Ectodermal cell (in vitro differentiated cells): ENCODE measurements around the gene MIA.
A peak's percentile ranks its signal among the peaks of the same experiment; 100 is the strongest.
"Not testable (repeated sequence)": the region's sequence is repeated elsewhere in the genome, so short reads cannot be mapped to it uniquely, and the experiment has no call there.

Experiments used
- H3K27ac ChIP-seq: 2 replicates; pipeline ENCODE4 v1.7.0; 2013; ENCODE audit warnings: mild to moderate bottlenecking, low read depth, low read length; ENCODE audit not compliant: insufficient read depth, poor library complexity, severe bottlenecking
- H3K27me3 ChIP-seq: 2 replicates; pipeline ENCODE4 v1.7.0; 2013; ENCODE audit warnings: mild to moderate bottlenecking, low read length; ENCODE audit not compliant: insufficient read depth, control insufficient read depth, poor library complexity, severe bottlenecking
- H3K36me3 ChIP-seq: one replicate; pipeline ENCODE4 v1.7.0; 2013; ENCODE audit warnings: low read length; ENCODE audit not compliant: control insufficient read depth, insufficient read depth
- H3K4me1 ChIP-seq: one replicate; pipeline ENCODE4 v1.7.0; 2013; ENCODE audit warnings: low read length; ENCODE audit not compliant: control insufficient read depth, insufficient read depth
- H3K4me3 ChIP-seq: 2 replicates; pipeline ENCODE4 v1.7.0; 2013; ENCODE audit warnings: low read depth, low read length, control low read depth; ENCODE audit not compliant: insufficient read depth
- H3K9me3 ChIP-seq: 2 replicates; pipeline ENCODE4 v1.7.0; 2013; ENCODE audit warnings: mild to moderate bottlenecking, low read length, moderate library complexity; ENCODE audit not compliant: control insufficient read depth
- WGBS, 2 experiments: methylation state at CpG; one replicate each; pipeline ENCODE4 v1.1.7; 2013; ENCODE audit warnings: missing lambda C conversion rate in 2 of 2; 5-methylcytosine and 5-hydroxymethylcytosine counted together

MIA gene

DNA sequence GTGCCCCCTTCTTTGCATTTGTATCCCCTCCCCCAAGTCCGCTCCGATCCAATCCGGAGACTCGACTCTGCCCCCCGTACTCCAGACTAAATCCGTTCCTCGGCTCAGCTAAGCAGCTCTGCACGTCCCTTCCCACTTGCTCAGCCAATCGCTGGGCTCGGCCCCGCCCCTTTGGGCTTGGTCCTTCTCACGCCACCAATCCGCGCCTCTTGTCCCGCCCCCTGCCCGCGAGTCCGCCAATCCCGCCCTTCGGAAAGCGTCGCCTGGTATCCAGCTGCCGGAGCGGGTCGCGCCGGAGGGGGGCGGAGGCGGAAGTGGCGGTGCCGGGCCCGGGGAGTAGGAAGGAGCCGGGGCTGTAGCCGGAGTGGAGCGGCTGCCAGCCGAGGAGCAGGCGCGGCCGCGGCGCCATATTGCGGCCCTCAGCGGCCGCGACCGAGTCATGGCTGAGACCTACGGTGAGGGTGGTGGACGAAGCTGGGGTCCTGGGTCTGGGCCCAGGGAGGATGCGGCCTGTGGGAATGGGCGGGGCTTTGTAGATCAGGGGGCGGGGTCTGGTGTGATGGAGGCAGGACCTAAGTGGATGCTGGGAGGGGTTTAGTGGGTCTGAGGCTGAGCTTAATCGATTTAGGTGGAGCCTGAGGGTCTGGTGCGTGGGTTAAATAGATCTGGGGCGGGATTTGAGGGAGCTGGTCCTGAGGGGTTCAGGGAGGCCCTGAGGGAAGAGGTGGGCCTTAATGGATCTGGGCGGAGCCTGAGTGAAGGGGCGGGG is 2.8 kb downstream of the MIA start, which contains the start of gene RAB4B:
TSS of gene RAB4B (plus strand) at position 311 of the 769 bp plus-strand sequence. CDS start at position 440, 129 bp downstream.
- Histone ChIP-seq H3K4me3 (peak within 1 kb of the TSS; percentile 71), H3K9me3 (no peaks in the 10 kb centered on the region), H3K27ac (peak within 1 kb of the TSS; percentile 100), H3K36me3 (no peaks in the 10 kb centered on the region), H3K27me3 (no peaks in the 10 kb centered on the region), H3K4me1 (no peaks in the 10 kb centered on the region)
- WGBS, 2 experiments: 0% methylated on average over 56 of the region's 56 CpGs

DNA sequence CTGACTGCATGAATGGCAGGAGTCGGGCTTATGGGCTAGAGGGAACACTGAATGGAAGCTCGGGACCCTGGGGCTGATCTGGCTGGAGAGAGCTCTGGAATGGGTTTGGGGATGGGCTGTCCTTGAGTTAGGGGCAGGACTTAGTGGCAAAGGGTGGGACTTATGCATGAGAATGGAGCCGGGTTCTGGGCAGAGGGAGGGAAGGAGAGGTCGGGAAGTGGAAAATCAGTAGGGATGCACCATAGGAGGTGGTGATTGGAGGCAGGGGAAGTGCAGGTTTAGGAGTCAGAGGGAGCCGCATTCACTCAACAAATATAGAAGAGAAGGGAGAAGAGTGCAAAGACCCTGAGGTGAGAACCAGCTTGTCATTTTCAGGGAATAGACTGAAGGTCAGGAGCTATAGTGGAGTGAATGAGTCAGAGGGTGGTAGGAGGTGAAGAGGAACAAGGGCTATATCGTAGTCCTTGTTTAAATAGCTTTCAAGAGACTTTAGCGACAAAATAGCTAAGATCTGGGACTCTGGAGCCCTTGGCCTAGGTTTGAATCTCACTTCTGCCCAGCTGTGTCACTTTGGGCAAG is 3.5 kb downstream of the MIA start:
- 3 to 6% methylated on average over 7 of the region's 7 CpGs for WGBS, 2 experiments
- H3K27ac ChIP-seq: peak overlapping the region; percentile 100
- H3K36me3 ChIP-seq: no peaks in the 10 kb centered on the region
- H3K27me3 ChIP-seq: no peaks in the 10 kb centered on the region
- H3K4me3 ChIP-seq: peak overlapping the region; percentile 71
- H3K4me1 ChIP-seq: no peaks in the 10 kb centered on the region
- H3K9me3 ChIP-seq: no peaks in the 10 kb centered on the region

DNA sequence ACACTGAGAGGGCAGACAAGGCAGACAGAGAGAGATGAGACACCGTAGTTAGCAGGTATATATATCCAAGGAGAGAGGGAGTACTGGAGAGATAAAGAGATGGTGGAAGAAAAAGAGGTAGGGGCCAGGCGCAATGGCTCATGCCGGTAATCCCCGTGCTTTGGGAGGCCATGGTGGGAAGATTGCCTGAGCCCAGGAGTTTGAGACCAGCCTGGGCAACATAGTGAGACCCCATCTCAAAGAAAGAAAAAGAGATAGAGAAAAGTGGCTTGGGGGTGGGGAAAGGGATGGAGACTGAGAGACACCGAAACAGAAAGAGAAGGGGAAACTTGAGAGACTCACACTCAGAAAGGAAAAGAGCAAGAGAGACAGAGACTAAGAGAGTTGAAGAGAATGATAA is 5.3 kb downstream of the MIA start:
- no peaks in the 10 kb centered on the region for H3K36me3 ChIP-seq
- H3K27ac ChIP-seq: no peak overlapping the region
- no peaks in the 10 kb centered on the region for H3K9me3 ChIP-seq
- no peaks in the 10 kb centered on the region for H3K27me3 ChIP-seq
- H3K4me1 ChIP-seq: no peaks in the 10 kb centered on the region
- H3K4me3 ChIP-seq: no peak overlapping the region
- WGBS, 2 experiments: 96 to 98% methylated on average over 5 of the region's 5 CpGs

DNA sequence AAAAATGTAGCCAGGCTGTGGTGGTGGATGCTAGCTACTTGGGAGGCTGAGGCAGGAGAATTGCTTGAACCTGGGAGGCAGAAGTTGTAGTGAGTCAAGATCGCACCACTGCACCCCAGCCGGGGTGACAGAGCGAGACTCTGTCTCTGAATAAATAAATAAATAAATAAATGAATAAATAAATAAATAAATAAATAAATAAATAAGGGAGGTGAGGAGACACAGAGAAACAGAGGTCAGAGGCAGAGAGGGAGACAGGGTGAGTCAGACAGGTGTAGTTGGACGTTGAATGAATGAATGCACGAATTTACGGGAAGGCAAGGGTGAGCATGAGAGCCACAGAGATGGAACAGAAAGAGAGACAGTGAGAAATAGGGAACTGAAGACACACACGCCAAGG is 5.8 kb downstream of the MIA start:
- no peaks in the 10 kb centered on the region for H3K4me1 ChIP-seq
- H3K27ac ChIP-seq: no peak overlapping the region
- no peaks in the 10 kb centered on the region for H3K9me3 ChIP-seq
- H3K36me3 ChIP-seq: no peaks in the 10 kb centered on the region
- H3K4me3 ChIP-seq: no peak overlapping the region
- WGBS, 2 experiments: 93 to 96% methylated on average over 5 to 6 of the region's 7 CpGs
- H3K27me3 ChIP-seq: no peaks in the 10 kb centered on the region

DNA sequence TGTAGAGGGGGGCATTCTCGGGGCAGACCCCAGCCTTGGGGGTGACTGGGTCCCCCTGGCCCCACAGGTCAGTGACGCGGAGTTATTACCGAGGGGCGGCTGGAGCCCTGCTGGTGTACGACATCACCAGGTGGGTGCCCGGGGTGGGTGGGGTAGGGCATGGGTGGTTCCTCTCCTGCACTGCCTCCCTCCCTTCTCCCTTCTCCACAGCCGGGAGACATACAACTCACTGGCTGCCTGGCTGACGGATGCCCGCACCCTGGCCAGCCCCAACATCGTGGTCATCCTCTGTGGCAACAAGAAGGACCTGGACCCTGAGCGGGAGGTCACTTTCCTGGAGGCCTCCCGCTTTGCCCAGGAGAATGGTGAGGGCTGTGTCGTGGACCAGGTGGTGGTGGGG is 8.4 kb downstream of the MIA start:
- no peaks in the 10 kb centered on the region for H3K4me1 ChIP-seq
- H3K4me3 ChIP-seq: no peak overlapping the region
- 93 to 96% methylated on average over 13 to 14 of the region's 14 CpGs for WGBS, 2 experiments
- no peaks in the 10 kb centered on the region for H3K9me3 ChIP-seq
- no peak overlapping the region for H3K27ac ChIP-seq
- no peaks in the 10 kb centered on the region for H3K36me3 ChIP-seq
- H3K27me3 ChIP-seq: no peaks in the 10 kb centered on the region

DNA sequence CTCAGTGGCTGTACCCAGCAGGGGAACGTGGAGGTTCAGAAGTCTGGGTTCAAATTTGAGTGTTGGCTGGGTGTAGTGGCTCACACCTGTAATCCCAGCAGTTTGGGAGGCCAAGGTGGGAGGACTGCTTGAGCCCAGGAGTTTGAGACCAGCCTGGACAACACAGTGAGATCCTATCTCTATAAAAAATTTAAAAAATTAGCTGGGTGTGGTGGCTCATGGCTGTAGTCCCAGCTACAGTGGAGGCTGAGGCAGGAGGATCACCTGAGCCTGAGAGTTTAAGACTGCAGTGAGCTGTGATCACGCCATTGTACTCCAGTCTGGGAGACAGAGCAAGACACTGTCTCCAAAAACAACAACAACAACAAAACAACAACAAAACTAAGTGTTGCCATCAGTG is 8.8 kb downstream of the MIA start:
- 89 to 92% methylated on average over 2 of the region's 2 CpGs for WGBS, 2 experiments
- not testable (repeated sequence) for H3K27me3 ChIP-seq, H3K36me3 ChIP-seq, H3K9me3 ChIP-seq, H3K27ac ChIP-seq, H3K4me3 ChIP-seq, H3K4me1 ChIP-seq

DNA sequence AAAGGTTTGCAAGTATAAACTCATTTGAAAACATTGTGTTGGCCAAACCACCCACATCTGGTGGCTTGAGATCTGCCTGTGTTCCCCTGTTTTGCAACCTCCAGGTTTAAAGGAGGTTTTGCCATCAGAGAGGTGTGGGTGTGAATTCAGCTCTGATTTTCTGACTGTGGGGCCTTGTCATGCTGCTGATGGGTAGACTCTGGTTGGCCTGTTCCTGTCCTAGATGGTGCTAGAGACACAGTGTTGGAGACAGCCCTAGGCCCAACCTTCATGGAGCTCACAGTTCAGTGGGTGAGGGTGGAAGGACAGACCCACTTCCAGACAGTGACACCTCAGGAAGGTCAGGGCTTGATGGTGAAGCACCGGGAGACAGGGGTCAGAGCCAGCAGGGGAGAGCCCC is 10.2 kb downstream of the MIA start:
- WGBS, 2 experiments: 94 to 95% methylated on average over 1 of the region's 1 CpG

DNA sequence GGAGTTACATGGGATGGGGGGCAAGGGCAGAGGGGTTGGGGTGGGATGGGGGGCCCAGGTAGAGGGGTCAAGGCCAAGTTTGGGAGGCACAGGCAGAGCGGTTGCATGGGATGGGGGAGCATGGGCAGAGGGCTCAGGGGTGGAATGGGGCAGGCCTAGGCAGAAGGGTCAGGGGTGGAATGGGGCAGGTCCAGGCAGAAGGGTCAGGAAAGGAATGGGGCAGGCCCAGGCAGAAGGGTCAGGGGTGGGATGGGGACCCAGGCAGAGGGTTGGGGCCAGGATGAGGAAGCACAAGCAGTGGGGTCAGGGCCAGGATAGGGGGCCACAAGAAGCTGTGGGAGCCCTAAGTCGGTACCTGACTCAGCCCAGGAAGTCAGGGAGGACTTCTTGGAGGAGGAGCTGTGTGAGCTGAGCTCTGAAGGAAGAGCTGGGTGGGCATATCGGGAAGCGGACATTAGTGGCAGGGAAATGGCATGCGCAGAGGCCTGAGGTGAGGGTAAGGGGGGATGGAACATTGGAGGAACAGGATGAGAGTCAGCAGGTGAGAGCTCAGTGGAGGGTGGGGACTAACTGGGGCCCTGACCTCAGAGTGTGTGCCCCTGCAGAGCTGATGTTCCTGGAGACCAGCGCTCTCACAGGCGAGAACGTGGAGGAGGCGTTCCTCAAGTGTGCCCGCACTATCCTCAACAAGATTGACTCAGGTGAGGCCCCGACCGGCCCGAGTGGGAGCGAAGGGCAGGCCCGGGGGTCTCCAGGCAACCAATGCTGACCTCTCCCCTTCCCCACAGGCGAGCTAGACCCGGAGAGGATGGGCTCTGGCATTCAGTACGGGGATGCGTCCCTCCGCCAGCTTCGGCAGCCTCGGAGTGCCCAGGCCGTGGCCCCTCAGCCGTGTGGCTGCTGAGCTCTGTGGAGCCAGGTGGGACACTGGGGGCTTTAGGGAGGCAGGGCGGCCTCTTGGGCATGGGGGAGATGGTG is 11.0 kb downstream of the MIA start:
- Histone ChIP-seq H3K27me3 (no peaks in the 10 kb centered on the region), H3K9me3 (no peaks in the 10 kb centered on the region), H3K36me3 (no peaks in the 10 kb centered on the region), H3K27ac (no peak overlapping the region), H3K4me3 (no peak overlapping the region), H3K4me1 (no peaks in the 10 kb centered on the region)
- WGBS, 2 experiments: 94 to 95% methylated on average over 25 of the region's 25 CpGs

More for the DNA sequence above, 10.2 kb downstream of the MIA start:
- no peaks in the 10 kb centered on the region for H3K27me3 ChIP-seq
- no peaks in the 10 kb centered on the region for H3K4me1 ChIP-seq
- no peak overlapping the region for H3K4me3 ChIP-seq
- no peaks in the 10 kb centered on the region for H3K9me3 ChIP-seq
- H3K27ac ChIP-seq: no peak overlapping the region
- no peaks in the 10 kb centered on the region for H3K36me3 ChIP-seq

DNA sequence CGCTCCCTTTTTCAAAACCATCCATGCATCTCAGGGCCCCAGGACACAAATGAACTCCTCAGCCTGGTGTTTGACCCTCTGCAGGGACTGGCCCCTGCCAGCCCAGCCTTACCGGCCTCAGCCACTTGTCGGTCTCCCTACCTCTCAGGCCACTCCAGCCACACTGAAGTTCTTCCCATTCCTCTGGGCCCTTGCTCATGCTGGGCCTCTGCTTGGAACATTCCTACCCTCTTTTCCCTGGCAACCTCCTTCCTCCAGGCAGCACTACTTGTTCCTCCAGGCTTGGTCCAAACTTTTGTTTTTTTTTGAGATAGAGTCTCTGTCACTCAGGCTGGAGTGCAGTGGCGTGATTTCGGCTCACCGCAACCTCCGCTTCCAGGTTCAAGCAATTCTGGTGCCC is 16.0 kb downstream of the MIA start:
- Histone ChIP-seq H3K9me3 (no peaks in the 10 kb centered on the region), H3K27me3 (no peaks in the 10 kb centered on the region), H3K27ac (no peak overlapping the region), H3K4me3 (no peak overlapping the region), H3K36me3 (no peaks in the 10 kb centered on the region), H3K4me1 (no peaks in the 10 kb centered on the region)
- 70 to 72% methylated on average over 7 of the region's 7 CpGs for WGBS, 2 experiments

DNA sequence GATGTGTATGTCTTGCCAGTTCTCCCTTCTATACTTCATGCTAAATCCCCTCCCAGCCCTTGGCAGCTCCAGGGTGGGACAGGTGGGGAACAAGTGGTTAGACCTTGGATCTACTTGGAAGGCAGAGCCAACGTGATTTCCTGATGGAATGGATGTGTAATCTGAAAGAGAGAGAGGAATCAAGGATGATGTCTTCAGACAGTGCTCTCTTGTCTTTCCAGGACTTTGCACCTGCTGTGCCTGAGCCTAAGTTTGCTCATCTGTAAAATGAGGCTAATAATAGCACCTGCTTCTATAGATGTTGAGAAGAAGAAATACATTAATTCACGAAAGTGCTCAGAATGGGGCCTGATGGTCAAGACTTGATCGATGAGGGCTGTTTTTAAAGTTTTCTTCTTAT is 16.7 kb downstream of the MIA start:
- no peak overlapping the region for H3K27ac ChIP-seq
- H3K27me3 ChIP-seq: no peaks in the 10 kb centered on the region
- H3K36me3 ChIP-seq: no peaks in the 10 kb centered on the region
- no peaks in the 10 kb centered on the region for H3K9me3 ChIP-seq
- no peak overlapping the region for H3K4me3 ChIP-seq
- 89 to 91% methylated on average over 3 of the region's 3 CpGs for WGBS, 2 experiments
- H3K4me1 ChIP-seq: no peaks in the 10 kb centered on the region
